ENCODE data around the gene IL34.

IL34 gene

DNA sequence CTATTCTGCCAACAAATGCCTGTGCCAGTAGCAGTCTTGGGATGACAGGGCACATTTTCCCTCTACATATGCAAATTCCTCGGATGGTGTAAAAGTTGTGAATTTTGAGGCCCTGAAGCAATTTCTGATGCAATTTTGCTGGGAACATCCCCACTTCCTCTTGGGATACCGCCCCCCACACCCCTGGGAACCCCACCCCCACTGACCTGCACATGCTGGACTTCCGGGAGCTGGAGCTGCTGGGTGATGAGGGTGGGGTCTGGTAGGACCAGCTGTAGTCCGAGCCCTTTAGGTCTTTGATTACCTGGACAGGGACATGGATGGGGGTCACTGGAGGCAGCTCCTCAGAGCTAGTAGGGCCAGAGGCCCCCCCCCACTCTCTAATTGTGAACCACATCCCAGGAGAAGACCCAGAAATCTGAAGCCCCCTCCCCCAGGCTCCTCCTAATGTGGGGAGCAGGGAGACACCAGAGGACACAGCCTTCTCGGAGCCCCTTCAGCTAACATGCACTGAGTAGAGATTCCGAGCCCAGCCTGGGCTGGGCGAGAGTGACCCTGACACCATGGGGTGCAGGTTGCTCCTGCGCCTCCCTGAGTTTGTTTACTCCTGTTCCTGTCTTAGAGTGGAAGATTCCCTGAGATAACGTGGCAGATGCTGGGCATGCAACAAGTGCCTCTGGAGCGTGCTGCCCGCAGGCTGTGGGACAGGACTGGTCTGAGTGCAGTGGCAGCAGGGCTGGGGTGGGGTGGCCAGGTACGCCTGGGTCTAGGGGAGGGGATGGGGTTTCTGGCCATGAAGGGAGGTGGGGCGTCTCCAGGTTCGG is 30.5 kb downstream of the IL34 start:
- no peak for DNase-seq (ENCODE audit: low read depth in 2 of 2)

DNA sequence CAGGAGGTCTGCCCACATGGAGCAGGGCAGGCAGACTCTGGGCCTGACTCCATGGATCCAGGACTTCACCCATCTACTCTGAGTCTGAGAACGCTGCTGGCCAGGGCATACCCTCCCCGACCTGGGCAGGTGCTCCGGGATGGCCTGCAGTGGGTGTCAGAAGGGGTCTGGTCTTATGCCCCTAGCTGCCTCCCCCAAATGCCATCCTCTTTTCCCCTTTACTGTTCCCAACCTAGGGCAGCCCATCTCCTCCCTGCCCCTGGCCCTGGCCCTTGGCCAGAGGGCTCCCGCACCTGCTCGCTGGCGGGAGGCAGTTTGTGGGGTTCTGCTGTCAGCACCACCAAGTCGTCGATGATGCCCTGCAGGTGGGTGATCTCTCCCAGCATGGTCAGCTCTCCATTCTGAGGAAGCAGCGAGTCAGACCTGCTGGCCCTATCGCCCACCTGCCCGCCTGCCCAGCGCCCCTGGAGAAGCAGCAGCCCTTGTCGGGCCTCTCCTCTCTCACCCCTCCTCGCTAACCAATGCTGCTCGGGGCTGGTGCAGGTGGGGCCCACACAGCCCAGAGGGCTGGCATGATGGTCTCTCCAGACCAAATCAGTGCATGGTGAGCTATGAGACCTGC is 31.3 kb downstream of the IL34 start:
- DNase-seq (ENCODE audit: low read depth in 2 of 2), result no peak

DNA sequence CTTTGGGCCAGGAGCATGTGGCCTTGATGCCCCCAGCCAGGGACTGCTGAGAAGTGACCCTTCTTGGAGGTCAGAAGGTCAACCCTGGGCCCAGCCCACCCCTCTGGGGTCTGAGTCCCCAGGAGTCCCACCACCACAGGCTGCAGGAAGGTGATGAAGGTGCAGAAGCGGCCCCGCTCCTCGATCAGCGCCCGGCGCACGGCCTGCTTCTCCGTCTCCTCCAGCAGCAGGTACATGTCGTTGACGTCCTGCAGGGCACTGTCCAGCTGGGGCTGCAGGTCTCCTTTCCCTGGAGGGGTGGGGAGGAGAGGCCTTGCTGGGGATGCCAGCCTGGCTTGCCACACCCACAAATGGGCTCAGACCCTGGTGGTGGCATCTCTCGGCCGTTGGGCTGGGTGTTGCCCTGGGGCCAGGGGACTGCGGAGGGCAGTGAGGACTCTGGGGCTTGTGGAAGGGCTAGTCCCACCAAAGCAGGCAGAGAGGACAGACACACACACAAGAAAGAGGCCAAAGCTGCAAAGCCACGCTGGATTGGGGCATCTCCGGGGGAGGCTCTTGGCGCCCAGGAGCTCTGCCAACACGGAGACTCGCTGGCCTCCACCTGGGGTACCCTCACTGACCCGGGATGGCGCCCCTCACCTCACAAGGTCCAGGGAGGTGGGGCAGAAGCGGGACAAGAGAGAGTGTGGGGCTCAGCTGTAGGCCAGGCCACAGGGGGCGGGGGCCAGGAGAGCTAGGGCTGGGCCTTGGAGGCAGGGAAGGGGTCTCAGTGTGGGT is 31.9 kb downstream of the IL34 start:
- DNase-seq (ENCODE audit: low read depth in 2 of 2), result no peak

DNA sequence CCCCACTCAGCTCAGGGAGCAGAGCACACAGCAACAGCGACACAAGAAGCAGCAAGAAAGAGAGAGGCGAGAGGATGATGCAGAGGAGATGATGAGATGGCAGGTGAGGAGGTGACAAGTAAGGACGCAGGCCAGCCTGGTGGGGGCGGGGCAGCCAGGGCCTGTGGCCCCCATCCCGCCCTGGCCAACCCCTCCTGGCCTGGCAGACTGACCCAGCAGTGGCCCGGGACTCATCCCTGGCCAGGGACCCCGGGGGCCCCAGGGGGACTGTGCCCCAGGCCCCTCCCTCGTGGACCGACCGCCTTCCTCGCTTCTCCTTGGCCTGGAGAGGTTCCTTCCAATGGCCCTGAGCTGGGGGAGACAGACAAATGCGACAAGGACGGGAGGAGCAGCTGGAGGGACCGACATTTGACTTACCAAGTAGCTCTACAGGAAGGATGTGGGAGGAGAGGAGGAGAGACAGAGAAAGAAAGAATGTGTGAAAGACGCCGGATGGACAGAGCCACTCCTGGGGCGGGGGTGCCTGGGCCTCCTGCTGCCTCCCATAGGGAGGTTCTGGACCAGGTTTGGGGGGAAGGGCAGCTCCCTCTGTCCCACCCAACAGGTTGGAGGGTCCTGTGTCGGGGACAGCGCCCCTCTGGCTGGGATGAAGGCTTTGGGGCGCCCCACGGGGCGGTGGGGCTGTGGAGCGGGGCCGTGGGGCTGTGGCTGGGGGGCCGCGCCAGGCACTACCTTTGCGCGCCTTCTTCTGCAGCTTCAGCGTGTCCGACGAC is 32.7 kb downstream of the IL34 start:
- no peak for DNase-seq (ENCODE audit: low read depth in 2 of 2)

DNA sequence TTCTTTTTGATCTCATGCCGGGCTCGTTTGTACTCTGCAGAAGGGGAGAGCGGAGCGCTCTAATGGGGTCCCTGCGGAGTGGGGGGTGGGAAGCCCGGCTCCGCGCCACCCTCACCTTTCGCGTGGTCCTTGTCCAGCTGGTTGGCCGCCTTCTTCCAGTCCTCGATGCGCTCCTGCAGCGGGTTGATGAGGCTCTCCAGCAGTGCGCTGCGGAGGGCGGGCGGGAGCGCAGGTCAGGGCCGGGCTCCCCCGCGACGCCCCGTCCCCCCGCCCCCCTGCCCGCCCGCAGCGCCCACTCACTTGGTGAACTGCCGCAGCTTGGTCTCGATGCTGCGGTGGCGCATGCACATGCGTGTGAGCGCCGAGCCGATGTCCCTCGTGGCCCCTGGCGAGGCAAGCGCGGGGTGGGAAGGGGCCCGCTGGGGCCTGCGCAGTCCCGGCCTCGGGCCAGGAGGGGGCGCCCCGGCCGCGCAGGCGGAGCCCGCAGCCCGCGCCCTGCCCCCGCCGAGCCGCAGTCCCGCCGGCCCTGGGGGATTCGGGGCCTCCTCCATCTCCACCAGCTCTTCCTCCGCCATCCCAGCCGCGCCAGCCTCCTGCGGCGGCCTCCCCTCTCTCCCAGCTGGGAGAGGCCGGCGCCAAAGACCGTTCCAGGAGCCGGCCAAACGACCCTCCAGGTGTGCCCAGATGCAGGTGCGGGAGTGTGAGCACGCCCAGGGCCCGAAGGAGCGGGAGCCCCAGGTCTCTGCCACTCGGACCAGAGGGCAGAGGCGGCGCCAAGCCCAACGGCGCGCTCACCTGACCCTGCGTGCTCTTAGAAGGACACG is 33.5 kb downstream of the IL34 start:
- DNase-seq (ENCODE audit: low read depth in 2 of 2), result no peak

DNA sequence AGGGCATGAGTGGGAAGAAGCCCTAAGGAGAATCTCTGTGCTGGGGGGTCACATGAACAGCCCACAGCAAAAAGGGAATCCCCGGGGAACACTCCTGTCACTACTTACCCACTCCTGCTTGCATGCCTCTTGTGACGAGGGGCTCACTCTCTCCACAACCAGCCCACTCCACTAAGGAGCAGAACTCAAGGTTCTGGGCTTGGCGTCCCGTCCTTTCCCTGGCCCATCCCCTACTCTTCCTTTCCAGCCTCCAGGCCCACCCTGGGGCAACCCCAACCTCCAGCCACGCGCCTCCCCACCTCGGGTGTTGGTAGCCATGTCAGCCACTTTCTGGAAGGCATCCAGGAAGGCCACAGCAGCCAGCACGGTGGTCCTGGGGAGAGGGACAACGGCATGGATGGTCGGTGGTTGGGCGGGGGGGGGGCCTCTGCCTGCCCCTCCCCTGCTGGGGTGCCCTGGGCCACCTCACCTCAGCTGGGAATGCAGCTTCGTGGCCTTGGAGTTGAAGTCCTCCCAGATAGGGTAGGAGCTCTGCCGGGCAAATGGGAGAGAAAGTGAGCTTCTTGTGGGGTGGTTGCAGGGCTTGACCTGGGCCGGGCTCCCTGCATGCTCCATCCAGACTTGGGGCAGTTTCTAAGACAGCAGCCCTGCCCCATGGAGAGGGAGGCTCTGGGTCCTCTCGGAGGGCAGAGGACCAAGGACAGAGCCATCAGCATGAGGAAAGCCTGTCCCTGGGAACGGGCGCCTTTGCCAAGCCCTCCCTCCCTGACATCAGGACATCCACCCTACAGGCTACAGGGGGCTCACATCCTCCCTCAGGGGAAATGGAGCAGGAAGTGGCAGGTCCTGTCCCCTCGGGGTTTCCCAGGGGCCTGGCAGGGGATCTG is 34.4 kb downstream of the IL34 start:
- no peak for DNase-seq (ENCODE audit: low read depth in 2 of 2)

DNA sequence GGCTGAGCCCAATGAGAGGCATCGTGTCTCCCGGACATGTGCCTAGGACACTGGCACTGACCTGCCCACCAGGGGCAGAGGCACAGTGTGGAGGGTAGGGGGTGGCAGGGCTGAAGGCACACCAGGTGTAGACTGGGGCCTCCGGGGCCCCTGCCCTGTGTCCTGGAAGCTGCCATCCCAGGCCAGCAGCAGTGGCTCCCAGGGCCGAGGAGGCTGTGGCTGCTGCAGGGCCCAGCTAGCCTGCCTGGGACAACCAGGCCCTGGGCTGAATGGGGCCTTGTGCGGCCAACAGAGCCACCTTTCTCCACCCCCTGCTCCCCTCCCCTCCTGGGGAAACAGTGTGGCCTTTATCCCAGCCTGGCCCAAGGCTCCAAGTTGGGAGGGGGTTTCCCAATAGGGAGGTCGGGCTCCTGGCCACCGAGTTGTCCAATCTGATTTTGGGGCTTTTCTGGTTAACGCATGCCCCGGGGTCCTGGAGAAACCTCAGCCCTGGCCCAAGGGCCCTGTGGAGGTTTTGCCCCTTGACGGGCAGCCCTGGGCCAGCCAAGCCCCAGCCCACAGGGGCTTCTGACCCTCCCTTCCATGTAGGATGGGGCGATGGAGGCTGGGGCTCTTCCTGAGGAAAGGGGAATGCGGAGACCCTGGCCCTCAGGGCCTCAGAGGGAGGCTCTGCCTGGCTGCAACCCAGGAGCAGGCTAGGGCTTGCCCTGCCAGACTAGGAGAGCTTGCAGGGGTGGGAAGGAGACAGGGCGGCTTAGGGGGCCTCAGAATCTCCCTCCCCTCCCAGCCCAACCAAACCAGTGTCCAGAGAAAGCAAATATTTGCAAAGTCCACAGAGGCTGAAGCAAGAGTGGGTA is 35.3 kb downstream of the IL34 start:
- no peak for DNase-seq (ENCODE audit: low read depth in 2 of 2)

DNA sequence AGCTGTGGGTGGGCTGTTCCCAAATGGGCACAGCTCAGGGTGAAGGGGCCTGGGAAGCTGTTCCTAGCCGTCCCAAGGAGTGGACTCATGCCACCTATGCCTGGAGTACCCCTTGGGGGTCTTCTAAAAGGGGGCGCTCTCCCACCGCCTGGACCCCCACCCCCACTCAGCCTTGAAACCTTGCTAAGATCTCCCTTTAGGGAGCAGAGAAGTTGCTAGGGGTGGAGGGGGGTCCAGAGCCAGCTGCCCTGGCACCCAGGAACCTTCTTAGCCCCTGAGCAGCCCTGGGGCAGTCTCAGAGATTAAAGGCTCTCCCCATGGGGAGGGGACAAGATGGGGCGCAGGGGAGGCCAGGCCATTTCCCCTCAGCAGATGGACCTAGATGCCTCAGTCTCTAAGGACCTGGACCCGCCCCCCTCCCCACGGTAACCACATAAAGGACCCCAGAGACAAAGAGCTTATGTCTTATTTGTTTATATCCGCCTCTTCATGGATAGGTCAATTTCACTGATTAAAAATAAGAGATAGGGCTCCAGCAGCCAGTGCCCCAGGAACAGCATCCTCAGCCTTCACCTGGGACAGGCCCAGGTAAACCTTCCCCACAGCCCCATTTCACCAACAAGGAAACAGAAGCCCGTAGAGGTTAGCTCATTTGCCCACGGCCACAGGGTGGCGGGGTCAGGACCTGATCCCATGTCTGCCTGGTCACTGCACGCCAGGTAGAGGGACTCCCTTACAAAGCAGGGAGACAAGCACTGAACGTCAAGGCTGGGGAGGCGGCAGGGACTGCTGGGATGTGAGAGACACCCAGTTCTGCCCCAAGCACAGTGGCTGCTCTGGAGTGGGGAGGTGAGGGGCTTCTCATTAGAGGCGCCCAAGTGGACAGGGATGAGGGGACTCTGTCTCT is 36.1 kb downstream of the IL34 start:
- DNase-seq (ENCODE audit: low read depth in 2 of 2), result no peak

DNA sequence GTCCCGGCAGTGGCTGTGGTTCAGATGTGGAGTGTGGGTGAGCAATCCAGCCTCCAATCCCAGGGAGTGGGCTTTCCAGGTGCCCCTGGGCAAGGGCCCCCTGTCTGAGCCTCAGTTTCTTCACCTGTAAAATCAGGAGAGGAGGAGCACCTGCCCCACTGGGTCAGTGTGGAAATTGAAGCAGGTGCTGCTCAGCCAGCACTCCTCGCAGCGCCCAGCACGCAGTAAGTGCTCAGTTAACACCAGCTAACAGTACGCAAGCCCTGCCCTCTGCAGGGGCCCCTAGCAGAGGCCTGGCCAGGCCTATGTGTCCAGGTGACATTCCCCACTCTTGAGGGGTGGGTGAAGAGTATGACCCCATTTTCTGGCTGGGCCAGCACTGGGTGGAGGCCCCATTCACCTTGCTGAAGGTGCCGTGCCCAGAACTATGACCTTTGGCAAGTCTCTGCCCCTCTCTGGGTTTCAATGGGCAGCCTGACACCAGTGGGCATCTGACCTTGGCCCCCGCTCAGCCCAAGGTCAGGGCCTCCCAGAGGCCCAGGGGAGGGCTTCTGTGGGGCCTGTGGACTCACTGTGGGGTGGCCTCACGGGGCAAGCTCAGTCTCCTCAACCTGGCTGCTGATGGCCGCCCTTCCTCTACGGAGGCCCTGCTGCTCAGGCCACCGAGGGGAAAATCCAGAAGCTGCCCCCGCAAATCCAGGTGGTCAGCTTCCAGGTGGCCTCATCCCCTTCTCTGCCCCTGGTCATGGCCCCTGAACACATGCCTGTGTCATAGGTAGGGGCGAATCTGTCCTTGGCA is 37.0 kb downstream of the IL34 start:
- DNase-seq (ENCODE audit: low read depth in 2 of 2), result no peak

DNA sequence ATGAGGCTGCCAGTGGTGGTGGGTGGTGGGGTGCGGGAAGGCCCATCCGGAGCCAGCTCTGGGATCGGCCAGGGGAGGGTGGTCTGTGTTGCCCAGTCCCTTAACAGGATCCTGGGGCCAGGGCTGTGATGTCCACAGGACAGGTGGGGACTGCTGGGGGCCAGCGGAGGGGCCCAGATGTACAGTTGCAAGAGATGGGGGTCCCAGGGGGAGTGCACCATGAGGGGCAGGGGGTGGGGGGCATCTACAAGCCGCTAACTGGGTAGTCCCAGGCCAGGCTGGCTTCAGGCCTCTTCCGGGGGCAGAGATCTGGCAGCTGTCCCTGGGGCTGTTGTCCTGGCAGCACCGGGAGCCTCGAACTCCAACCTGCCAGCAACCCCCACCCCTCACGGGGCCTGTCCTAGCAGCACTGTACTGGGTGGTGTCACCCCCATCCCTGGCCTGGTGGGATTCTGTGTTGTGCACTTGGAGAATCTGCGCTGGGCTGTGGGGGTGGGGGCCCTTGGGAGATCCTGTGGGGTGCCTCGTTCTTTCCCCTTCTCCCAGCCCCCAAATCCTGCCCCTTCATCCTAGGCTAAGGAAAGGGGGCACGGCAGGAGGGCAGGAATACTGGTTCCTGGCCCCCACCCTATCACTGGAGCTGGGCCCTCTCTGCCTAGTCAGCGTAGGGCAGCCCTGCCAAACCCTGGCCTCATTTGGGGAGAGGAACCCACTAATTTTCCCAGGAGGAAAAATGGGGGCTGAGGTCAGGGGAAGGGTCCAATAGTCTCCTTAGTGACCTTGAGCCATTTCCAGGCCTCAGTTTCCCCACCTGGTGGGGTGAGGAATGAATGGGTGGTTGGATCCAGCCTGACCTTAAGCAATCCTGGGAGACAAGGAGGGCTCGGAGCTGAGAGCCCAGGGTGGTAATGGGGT is 38.0 kb downstream of the IL34 start:
- no peak for DNase-seq (ENCODE audit: low read depth in 2 of 2)

DNA sequence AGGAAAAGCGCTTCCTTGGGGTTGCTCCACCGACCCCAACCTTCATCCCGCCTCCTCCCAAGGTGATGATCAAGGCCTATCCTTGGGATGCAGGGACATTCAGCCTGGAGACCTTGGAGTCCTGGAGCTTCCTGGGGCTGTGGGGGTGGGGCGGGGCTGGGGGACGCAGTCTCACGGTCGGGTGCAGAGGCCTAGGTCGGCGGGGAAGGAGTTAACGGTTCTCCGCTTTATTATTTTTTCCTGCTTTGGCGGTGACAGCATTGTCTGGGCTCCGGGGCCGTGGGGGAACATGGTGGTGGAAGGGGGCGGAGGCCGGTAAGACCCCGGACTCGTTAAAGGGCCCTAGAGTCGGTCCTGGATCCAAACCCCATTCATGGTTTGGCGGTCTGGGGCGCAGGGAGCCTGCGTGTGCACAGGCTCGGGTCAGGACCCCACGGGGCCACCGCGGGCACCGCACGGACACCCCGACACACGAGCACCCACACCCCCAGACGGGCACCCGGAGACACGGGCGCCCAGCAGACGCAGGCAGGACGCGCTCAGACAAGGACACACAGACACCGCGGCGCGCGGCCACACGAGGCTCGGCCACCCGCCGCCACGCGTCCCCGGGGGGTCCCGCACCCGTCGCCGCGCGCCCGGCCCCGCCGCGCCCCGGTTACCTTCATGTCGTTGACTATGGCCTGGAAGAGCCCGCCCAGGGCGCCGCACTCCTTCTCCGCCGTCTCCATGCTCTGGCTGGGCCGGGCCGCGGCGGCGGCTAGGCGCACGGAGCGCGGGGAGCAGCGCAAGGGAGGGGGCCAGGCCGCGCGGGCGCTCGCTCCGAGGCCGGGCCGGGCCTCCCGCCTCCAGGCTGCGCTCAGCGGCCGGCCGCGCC is 38.9 kb downstream of the IL34 start:
- DNase-seq (ENCODE audit: low read depth in 2 of 2), result no peak

DNA sequence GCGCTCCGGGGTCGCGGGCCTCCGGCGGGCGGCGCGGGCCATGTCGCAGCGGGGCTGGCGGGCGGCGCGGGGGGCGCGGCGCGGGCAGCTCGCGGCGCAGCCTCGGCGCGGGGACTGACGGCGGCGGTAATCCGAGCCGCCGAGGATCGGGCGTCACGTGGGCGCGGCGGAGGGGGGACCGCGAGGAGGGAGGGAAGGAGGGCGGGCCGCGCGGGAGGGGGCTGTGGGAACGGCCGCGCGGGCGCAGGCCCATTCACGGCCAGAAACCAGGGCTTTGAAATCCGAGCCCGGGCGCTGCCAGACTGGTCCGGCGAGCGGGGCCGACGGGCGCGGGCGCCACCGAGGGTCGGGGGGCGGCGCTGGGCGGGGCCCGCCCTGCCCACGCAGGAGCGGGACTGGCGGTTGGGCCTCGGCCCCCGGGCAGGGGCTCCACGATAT is 39.6 kb downstream of the IL34 start, which contains the start of gene MTSS2:
MTSS2 (minus strand) TSS at position 116 of the 438 bp plus-strand sequence. CDS start 262 bp downstream, outside the sequence.
- no peak for DNase-seq (ENCODE audit: low read depth in 2 of 2)

DNA sequence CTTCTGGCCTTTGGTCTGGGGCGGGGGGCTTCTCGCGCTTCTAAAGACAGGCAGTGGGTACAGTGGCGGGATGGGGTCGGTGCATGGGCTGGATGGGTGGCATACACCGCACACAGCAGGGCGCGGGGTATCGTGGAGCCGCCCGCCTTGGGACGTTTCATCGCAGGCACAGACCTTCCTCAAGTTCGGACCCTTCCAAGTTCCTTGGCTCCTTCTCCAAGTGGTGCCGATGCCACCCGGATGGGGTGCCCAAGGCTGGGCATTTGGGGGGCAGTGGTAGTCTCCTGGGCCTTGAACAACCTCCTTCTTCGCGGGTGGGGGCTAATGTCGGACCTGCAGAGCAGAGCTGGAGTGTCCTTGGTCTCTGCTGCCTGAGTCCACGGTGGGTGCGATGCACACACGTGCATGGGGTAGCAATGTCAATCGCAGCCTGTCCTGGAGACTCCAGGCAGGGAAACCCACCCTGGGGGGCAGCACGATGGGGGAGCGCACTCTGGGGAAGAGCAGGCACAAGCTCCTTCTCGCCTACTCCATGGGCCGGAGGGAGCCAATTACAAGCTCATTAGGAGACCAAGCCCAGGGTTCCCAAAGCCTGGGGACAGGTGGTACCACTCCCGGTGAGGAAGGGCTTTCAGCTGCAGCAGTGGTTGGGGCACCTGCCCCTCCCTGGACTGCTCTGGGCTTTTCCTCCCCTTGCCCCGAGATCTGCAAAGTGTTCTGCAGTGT is 40.2 kb downstream of the IL34 start:
- no peak for DNase-seq (ENCODE audit: low read depth in 2 of 2)

DNA sequence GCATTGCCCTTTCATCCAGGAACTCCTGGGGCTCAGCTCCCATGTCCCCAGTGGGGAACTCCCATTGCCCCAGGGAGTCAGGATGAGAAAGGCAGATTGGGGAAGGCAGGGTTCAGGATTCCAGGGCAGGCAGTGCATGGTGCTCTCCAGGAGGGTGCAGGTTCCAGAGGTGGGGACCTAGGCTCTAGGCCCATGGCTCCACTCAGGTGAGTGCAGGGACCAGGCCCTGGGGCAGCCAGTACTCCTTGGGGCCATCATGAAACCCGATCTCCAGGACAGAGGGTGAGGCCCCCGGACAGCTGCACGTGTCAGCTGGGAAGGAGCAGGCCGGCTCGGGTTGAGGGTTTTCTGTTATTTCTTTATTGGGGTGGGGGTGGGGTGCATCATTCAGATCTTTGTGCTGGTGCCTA is 40.7 kb downstream of the IL34 start:
- DNase-seq (ENCODE audit: low read depth in 2 of 2), result no peak
